IMR-90 (cell line): ENCODE data around the gene BAD. TPM values are rescaled to one million over a fixed set of nuclear protein-coding genes. Genes with fewer than 3 reads are reported as not detected.

Source experiments
- MXI1 ChIP-seq: IDR thresholded peaks from 2 replicates; pipeline ENCODE4 v1.6.1; 2012; ENCODE audit warnings: low read depth, mild to moderate bottlenecking, low read length, moderate library complexity, borderline replicate concordance
- NFE2L2 ChIP-seq: fragments of 150-350 bp; IDR thresholded peaks from 2 replicates; pipeline ENCODE4 v1.6.1; 2016; ENCODE audit warnings: low read depth, mild to moderate bottlenecking, low read length
- RAD21 ChIP-seq: IDR thresholded peaks from 2 replicates; pipeline ENCODE4 v1.6.1; 2012; ENCODE audit warnings: low read length, improper control_type of control experiment
- polyA plus RNA-seq, 3 experiments: library from polyadenylated mRNA; depleted of rRNA; stranded (reverse); fragments of >200 nt; gene quantifications; 2 replicates each; pipeline ENCODE4 v1.2.3, GENCODE V29; 2012; ENCODE audit warnings: low replicate concordance in 1 of 3
- total RNA-seq: library from RNA; depleted of rRNA; stranded (reverse); fragments of >200 nt; gene quantifications from 2 replicates; pipeline ENCODE4 v1.2.3, GENCODE V29; 2012
- TF ChIP-seq, protein P1 (sequence below): conservative IDR thresholded peaks from 2 replicates; pipeline ENCODE4 v1.5.1; 2012; ENCODE audit warnings: mild to moderate bottlenecking, low read depth, low read length, improper control_type of control experiment

BAD gene
- total and polyA plus RNA-seq, 2 of the 4 experiments (the other 2 are of a cell fraction), result 30.3 to 68.0 TPM

DNA sequence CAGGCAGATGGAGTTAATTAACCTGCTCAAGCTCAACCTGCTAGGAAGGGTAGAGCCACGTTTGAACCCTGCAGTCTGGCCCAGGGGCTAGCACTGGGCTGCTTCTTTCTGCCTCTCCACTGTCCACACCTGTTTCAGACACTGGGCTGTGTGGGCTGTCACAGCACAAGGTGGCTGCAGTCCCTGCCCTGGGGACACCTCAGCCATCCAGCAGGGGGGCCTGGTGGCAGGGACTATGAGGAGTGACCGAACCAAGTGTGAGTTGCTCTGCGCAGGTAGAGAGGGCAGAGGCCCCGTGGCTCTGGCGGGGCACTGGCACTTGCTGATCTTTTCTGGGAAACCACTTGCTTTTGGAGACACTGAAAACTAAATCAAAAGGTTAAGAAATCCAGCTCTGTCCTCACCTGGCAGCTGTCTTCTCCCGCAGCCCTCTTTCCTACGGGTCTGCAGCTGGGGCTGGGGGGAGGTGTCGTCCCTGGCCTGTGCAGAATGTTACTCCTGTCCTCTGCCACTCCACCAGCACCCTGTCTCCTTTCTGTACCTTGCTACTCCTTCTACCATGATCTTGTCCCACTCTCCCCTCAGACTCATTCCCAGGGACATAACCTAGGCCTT is 5.8 kb downstream of the BAD start (continued):
- TF ChIP-seq, protein P1, sequence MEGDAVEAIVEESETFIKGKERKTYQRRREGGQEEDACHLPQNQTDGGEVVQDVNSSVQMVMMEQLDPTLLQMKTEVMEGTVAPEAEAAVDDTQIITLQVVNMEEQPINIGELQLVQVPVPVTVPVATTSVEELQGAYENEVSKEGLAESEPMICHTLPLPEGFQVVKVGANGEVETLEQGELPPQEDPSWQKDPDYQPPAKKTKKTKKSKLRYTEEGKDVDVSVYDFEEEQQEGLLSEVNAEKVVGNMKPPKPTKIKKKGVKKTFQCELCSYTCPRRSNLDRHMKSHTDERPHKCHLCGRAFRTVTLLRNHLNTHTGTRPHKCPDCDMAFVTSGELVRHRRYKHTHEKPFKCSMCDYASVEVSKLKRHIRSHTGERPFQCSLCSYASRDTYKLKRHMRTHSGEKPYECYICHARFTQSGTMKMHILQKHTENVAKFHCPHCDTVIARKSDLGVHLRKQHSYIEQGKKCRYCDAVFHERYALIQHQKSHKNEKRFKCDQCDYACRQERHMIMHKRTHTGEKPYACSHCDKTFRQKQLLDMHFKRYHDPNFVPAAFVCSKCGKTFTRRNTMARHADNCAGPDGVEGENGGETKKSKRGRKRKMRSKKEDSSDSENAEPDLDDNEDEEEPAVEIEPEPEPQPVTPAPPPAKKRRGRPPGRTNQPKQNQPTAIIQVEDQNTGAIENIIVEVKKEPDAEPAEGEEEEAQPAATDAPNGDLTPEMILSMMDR, result no peak
- no peak for TF ChIP-seq NFE2L2
- no peak for TF ChIP-seq RAD21
- TF ChIP-seq MXI1, result no peak
